K562 (cell line): ENCODE measurements around the gene PRF1. TPM values are rescaled to one million over a fixed set of nuclear protein-coding genes. Genes with fewer than 3 reads are reported as not detected.

ENCODE experiments used
- CEBPZ ChIP-seq: fragments of 150-350 bp; IDR thresholded peaks from 2 replicates; pipeline ENCODE4 v1.6.1; 2014; ENCODE audit warnings: low read depth, mild to moderate bottlenecking, low read length, borderline replicate concordance
- IFI16 ChIP-seq: fragments of 250-450 bp; sonication (Bioruptor Pico); IDR thresholded peaks from 2 replicates; pipeline ENCODE4 v2.1.2; 2022; ENCODE audit warnings: mild to moderate bottlenecking, inconsistent platforms
- IRF1 ChIP-seq: sonication (generic); formaldehyde crosslinking; IDR thresholded peaks from 2 replicates; pipeline ENCODE4 v1.8.0; 2022; ENCODE audit warnings: missing genetic modification reagents, mild to moderate bottlenecking, borderline replicate concordance
- MCM3 ChIP-seq: fragments of 450-650 bp; IDR thresholded peaks from 2 replicates; pipeline ENCODE4 v1.6.1; 2016
- NCOR1 ChIP-seq: fragments of 450-650 bp; IDR thresholded peaks from 2 replicates; pipeline ENCODE4 v1.6.1; 2016; ENCODE audit warnings: mild to moderate bottlenecking, moderate library complexity
- NFE2 ChIP-seq: IDR thresholded peaks from 2 replicates; pipeline ENCODE4 v1.6.1; 2014; ENCODE audit warnings: antibody characterized with exemption, low read depth
- NR2C1 ChIP-seq, 2 experiments: fragments of 450-650 bp; IDR thresholded peaks; 2 replicates each; pipeline ENCODE4 v1.6.1; 2017; ENCODE audit warnings: mild to moderate bottlenecking in 2 of 2, antibody characterized with exemption in 1 of 2, inconsistent platforms in 1 of 2, missing compliant biosample characterization in 1 of 2, missing genetic modification characterization in 1 of 2
- SFPQ ChIP-seq: fragments of 200-400 bp; formaldehyde crosslinking; IDR thresholded peaks from 2 replicates; pipeline ENCODE4 v1.6.1; 2017; ENCODE audit warnings: mild to moderate bottlenecking, low read depth, low read length, moderate library complexity
- STAG1 ChIP-seq: sonication (generic); formaldehyde crosslinking; IDR thresholded peaks from 2 replicates; pipeline ENCODE4 v1.5.0; 2020; ENCODE audit warnings: missing genetic modification reagents, borderline replicate concordance
- ZBTB11 ChIP-seq, 3 experiments: fragments of 200-800 bp in 1 of 3; fragments of 250-450 bp in 1 of 3; fragments of 450-650 bp in 1 of 3; sonication (Bioruptor Pico) in 1 of 3; sonication (Bioruptor generic) in 1 of 3; formaldehyde crosslinking in 1 of 3; IDR thresholded peaks; 2 replicates each; pipeline versions ENCODE4 v1.6.1 to v1.8.0; 2016 to 2022; ENCODE audit warnings: mild to moderate bottlenecking in 2 of 3, missing genetic modification characterization in 2 of 3, missing compliant biosample characterization in 1 of 3, moderate library complexity in 1 of 3
- ZC3H11A ChIP-seq: IDR thresholded peaks from 2 replicates; pipeline ENCODE4 v1.6.1; 2012; ENCODE audit warnings: low read depth, low read length, improper control_type of control experiment
- polyA plus RNA-seq, 8 experiments: library from polyadenylated mRNA; depleted of rRNA in 4 of 8; stranded (reverse) in 5 of 8; unstranded in 3 of 8; fragments of >200 nt; fragmentation: Nextera tagmentation in 2 of 8; fragmentation: Illumina TruSeq in 1 of 8; extraction: Ambion mirVana in 2 of 8; extraction: Trizol in 1 of 8; gene quantifications; 2 replicates each; pipeline versions ENCODE4 v1.2.1 to v1.2.3, GENCODE V29; 2011 to 2014; ENCODE audit warnings: inconsistent platforms in 1 of 8, missing spikeins in 1 of 8
- total RNA-seq, 7 experiments: library from RNA; depleted of rRNA in 6 of 7; stranded (reverse); fragments of >200 nt in 6 of 7; fragmentation: Illumina TruSeq in 2 of 7; extraction: Trizol in 2 of 7; gene quantifications; 2 replicates each; pipeline versions ENCODE4 v1.2.1 to v1.2.3, GENCODE V29; 2011 to 2021; ENCODE audit warnings: low replicate concordance in 1 of 7
- TF ChIP-seq, protein P1 (sequence below): fragments of 450-650 bp; IDR thresholded peaks from 2 replicates; pipeline ENCODE4 v1.7.1; 2018; ENCODE audit warnings: mild to moderate bottlenecking, low read depth; ENCODE audit not compliant: partially characterized antibody

PRF1 gene
- total and polyA plus RNA-seq, 9 of the 15 experiments (the other 6 are each of a cell fraction or from before 2014, with no cell fraction given), result 3.8 to 8.6 (median 6.3) TPM

DNA sequence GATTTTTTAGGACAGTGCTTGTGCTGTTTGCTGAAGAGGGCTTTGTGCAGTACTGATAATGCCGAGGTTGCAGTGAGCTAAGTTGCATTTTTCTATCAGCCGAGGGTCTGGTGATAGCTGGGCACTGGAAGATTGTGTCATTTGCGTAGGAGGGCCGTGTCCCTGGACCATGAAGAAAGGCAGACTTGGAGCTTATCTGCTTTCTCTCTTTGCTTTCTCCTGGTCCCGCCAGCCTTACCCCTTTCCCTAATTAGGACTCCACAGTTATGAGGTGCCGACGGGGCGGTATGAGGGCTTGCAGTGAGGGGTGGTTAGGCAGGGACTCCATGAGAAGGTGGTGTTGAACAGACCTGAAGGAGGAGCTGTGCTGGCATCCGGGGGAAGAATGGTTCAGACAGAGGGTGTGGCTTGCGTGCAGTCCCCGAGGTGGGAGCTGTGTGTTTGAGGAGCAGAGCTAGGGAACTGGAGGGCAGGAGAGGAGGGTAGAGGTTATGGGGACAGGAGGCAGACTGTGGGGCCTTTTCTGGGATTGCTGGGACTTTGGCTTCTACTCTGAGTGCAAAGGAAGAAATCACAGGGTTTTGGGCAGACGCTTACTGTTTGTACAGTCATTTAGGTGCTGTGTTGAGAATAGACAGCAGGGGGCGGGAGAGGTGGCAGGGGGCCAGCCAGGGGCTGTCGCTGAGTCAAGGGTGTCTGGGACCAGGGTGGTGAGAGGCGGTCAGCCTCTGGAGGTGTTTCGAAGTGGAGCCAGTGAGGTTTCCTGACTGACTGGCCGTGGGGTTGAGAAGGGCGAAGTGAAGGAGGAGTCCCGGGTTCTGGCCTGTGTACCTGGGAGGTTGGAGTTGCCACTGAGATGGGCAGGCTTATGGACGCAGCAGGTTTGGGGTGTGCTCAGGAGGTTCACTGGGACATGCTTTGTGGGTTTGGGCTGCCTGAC is 43.4 kb downstream of the PRF1 start (continued):
- TF ChIP-seq ZBTB11 (CRISPR knock-in tag; IDR thresholded peaks at IDR 0.05) (peak in 1 of 3 experiments; percentile 67; a peak in 1 of 6 replicates), CEBPZ (no peak), NFE2 (peak; percentile 66), ZC3H11A (no peak), NR2C1 (IDR thresholded peaks at IDR 0.05) (no peak), NR2C1 (tag; IDR thresholded peaks at IDR 0.05) (no peak), IRF1 (CRISPR knock-in tag) (no peak), SFPQ (no peak), MCM3 (no peak), STAG1 (CRISPR knock-in tag) (peak; percentile 60; the same call in 1 of the 2 replicates), NCOR1 (peak; percentile 97), IFI16 (CRISPR knock-in tag) (no peak)
- TF ChIP-seq, protein P1, sequence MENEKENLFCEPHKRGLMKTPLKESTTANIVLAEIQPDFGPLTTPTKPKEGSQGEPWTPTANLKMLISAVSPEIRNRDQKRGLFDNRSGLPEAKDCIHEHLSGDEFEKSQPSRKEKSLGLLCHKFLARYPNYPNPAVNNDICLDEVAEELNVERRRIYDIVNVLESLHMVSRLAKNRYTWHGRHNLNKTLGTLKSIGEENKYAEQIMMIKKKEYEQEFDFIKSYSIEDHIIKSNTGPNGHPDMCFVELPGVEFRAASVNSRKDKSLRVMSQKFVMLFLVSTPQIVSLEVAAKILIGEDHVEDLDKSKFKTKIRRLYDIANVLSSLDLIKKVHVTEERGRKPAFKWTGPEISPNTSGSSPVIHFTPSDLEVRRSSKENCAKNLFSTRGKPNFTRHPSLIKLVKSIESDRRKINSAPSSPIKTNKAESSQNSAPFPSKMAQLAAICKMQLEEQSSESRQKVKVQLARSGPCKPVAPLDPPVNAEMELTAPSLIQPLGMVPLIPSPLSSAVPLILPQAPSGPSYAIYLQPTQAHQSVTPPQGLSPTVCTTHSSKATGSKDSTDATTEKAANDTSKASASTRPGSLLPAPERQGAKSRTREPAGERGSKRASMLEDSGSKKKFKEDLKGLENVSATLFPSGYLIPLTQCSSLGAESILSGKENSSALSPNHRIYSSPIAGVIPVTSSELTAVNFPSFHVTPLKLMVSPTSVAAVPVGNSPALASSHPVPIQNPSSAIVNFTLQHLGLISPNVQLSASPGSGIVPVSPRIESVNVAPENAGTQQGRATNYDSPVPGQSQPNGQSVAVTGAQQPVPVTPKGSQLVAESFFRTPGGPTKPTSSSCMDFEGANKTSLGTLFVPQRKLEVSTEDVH, result peak; percentile 53
